Nasal cavity respiratory epithelium epithelial cell of viscerocranial mucosa (primary cell): ENCODE results near the gene ABLIM2. TPM values are rescaled to one million over a fixed set of nuclear protein-coding genes. Genes with fewer than 3 reads are reported as not detected.

Experiments
- total RNA-seq: library from RNA; depleted of rRNA; stranded (reverse); fragments of >200 nt; gene quantifications from 2 replicates; pipeline ENCODE4 v1.2.3, GENCODE V29; 2014

ABLIM2 gene
- total RNA-seq = 1.9 and 3.4 TPM in 2 replicates

DNA sequence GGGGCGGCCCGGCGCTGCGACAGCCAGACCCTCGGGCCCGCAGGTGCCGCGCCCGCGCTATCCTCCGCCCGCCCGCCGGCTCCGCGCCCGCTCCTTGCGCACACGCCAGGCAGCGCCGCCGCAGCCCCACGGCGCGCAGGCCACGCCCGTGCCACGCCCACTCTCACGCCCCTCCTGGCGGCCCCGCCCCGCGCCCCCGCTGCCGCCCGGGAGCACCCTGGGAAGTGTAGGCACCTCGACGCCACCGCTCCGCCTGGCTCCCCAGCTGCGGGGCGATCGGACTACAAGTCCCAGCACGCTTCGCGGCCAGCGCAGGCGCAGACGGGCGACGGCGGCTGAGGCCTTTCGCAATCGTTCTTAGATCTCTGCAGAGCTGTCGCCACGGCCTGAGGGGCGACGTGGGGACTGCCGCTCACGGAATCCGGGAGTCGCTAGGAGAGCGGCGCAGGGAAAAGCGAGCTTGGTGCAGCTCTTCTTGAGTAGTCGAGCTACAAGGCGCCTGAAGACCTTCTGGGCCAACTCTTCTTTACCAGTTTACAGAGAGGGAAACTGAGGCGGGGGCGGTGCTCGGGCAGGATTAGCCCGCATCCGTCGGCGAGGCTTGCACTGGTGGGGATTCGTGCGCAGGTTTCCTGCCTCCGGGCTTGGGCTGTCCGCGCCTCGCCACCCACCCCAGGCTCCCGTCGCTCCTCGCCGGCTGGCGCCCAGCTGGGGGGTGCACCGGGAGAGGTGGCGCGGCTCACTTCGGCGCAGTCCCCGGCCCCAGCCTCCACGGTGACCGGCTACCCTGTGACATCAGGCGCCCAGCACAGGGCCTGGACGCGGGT lies at the start of gene ABLIM2:
ABLIM2 (minus strand) TSS at position 104 of the 827 bp plus-strand sequence. CDS start 124 bp downstream, outside the sequence.

DNA sequence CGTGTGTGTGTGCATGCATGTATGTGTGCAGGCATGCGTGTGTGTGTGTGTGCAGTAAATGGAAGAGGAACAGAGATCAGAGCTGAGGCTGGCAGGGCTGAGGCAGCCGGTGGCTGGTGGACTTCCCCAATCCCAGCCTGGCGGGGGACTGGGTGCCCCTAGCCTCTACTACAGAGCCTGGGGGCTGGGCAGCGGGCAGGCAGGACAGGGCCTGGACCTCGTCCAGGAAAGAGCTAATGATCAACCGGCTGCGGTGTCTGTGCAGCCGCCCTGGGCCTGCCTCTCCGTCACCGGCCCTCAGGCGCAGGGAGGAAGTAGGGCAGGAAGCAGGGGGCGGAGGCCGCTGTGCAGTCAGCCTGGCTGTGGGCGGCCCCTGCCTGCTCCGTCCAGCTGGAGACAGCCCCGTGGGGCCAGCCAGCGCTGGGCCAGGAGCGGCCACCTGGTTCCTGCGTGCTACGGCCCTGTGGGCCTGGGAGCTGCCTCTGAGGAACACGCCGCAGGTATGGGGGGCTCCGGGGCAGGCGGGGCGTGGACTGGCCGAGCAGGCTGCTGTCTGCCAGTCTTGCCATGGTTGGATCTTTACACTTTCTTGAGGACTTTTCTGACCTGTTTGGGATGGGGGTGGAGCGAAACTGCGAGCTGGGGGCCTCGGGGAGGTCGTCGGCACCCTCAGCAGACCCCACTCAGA lies 40.4 kb upstream of the ABLIM2 start, which contains the start of gene SH3TC1:
SH3TC1 (plus strand) TSS at position 385 of the 688 bp plus-strand sequence. CDS start 5,905 bp downstream, outside the sequence.

DNA sequence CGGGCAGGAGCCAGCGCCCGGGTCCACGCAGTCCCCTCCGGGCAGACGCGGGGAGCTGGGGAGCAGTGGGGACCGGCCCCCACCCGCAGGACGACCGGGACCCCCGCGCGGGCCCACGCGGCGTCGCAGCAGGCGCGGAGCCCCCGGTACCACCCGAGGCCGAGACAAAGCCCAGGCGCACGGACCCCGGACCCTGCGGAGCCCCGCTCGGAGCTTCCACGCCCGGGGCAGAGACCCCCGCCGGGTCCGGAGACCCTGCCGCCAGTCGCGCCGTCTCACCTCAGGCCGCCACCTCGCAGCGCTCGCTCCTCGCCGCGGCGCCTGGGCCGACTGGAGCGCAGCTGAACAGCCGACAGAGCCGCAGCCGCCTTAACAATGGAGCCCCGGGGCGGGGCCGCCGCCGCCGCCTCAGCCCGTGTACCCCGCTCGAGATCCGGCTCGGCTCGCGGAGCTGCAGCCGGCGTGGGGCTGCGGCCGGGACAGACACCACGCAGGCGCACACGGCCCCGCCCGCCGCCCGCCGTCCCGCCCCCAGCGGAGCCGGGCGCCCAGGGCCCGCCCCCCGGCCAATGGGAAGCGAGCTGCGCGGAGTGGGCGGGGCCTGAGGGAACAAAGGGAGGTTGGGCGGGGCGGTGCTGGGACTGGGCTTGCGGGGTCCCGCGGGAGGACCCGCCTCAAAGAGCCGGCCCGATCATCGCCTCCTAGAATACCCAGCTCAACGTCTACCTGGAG lies 219.1 kb downstream of the ABLIM2 start, which contains the start of gene AFAP1:
AFAP1 (minus strand) TSS at position 485 of the 732 bp plus-strand sequence. CDS start 67,783 bp downstream, outside the sequence.

Other genes starting within 250 kb of the ABLIM2 start
- 21.9 and 45.3 TPM in 2 replicates for gene AFAP1, start 219.0 kb downstream of the ABLIM2 start, total RNA-seq
- gene SH3TC1, start 40.5 kb upstream of the ABLIM2 start, total RNA-seq = 23.6 and 65.5 TPM in 2 replicates
- 0.14 TPM in 1 of 2 replicates, not detected in the other for gene HTRA3, start 110.9 kb upstream of the ABLIM2 start, total RNA-seq